Neuronal stem cell (in vitro differentiated cells): ENCODE measurements around the gene IPO13.

Experiments
- DNase-seq: peaks from one replicate; pipeline ENCODE4 v3.0.0-alpha.2; 2013; ENCODE audit warnings: low spot score
- H2AFZ ChIP-seq: one replicate; pipeline ENCODE4 v1.6.1; 2013; ENCODE audit warnings: mild to moderate bottlenecking, low read length, inconsistent platforms
- H2AK5ac ChIP-seq: 2 replicates; pipeline ENCODE4 v1.6.1; 2013; ENCODE audit warnings: low read depth, mild to moderate bottlenecking, inconsistent platforms, low read length, moderate library complexity, mixed read lengths
- H2BK120ac ChIP-seq: 2 replicates; pipeline ENCODE4 v1.6.1; 2013; ENCODE audit warnings: low read depth, mild to moderate bottlenecking, inconsistent platforms, low read length, moderate library complexity, mixed read lengths
- H2BK12ac ChIP-seq: one replicate; pipeline ENCODE4 v1.6.1; 2013; ENCODE audit warnings: low read length, inconsistent platforms
- H2BK15ac ChIP-seq: 2 replicates; pipeline ENCODE4 v1.6.1; 2013; ENCODE audit warnings: mild to moderate bottlenecking, low read length, inconsistent platforms, mixed read lengths
- H2BK5ac ChIP-seq: one replicate; pipeline ENCODE4 v1.6.1; 2013; ENCODE audit warnings: inconsistent platforms, mild to moderate bottlenecking, low read length, moderate library complexity
- H3K14ac ChIP-seq: one replicate; pipeline ENCODE4 v1.6.1; 2013; ENCODE audit warnings: low read length, inconsistent platforms
- H3K18ac ChIP-seq: 2 replicates; pipeline ENCODE4 v1.6.1; 2013; ENCODE audit warnings: low read length, inconsistent platforms
- H3K23ac ChIP-seq: 2 replicates; pipeline ENCODE4 v1.6.1; 2013; ENCODE audit warnings: low read depth, mild to moderate bottlenecking, mixed read lengths, low read length, inconsistent platforms; ENCODE audit not compliant: poor library complexity
- H3K27ac ChIP-seq: replicated peaks from 3 replicates; pipeline ENCODE4 v1.5.1; 2013; ENCODE audit warnings: low read length, inconsistent platforms
- H3K27me3 ChIP-seq, 3 experiments: 2 replicates each; pipeline ENCODE4 v1.6.1; 2013; ENCODE audit warnings: low read length in 3 of 3, mild to moderate bottlenecking in 2 of 3, inconsistent platforms in 1 of 3, low read depth in 1 of 3, mixed read lengths in 1 of 3, moderate library complexity in 1 of 3; ENCODE audit not compliant: control insufficient read depth in 3 of 3, insufficient read depth in 3 of 3
- H3K36me3 ChIP-seq, 2 donors: replicated peaks in 1 of 2; 2 replicates each; pipeline ENCODE4 v1.6.1; 2013; ENCODE audit warnings: low read length in 2 of 2; ENCODE audit not compliant: control insufficient read depth in 2 of 2, insufficient read depth in 2 of 2
- H3K4ac ChIP-seq: 2 replicates; pipeline ENCODE4 v1.6.1; 2013; ENCODE audit warnings: inconsistent platforms, mild to moderate bottlenecking, low read length, moderate library complexity
- H3K4me1 ChIP-seq, 2 donors: 1 replicate in 1 of 2; 2 replicates in 1 of 2; pipeline ENCODE4 v1.6.1; 2013; ENCODE audit warnings: low read length in 2 of 2, low read depth in 1 of 2; ENCODE audit not compliant: control insufficient read depth in 2 of 2, insufficient read depth in 1 of 2
- H3K4me2 ChIP-seq: one replicate; pipeline ENCODE4 v1.6.1; 2013; ENCODE audit warnings: mild to moderate bottlenecking, low read length, inconsistent platforms; ENCODE audit not compliant: insufficient read depth, poor library complexity, severe bottlenecking
- H3K4me3 ChIP-seq, 2 donors: 2 replicates each; pipeline ENCODE4 v1.5.1; 2013; ENCODE audit warnings: low read length in 2 of 2, mild to moderate bottlenecking in 2 of 2, inconsistent platforms in 1 of 2, moderate library complexity in 1 of 2
- H3K79me1 ChIP-seq: one replicate; pipeline ENCODE4 v1.6.1; 2013; ENCODE audit warnings: low read depth, mild to moderate bottlenecking, inconsistent platforms, low read length, moderate library complexity
- H3K9ac ChIP-seq: one replicate; pipeline ENCODE4 v1.6.1; 2013; ENCODE audit warnings: mild to moderate bottlenecking, low read depth, low read length, inconsistent platforms; ENCODE audit not compliant: poor library complexity
- H3K9me3 ChIP-seq, 2 donors: replicated peaks in 1 of 2; 2 replicates each; pipeline versions ENCODE3 to v1.6.1; 2013; ENCODE audit warnings: low read length in 2 of 2, mild to moderate bottlenecking in 2 of 2, inconsistent platforms in 1 of 2, low read depth in 1 of 2, mixed read lengths in 1 of 2, moderate library complexity in 1 of 2; ENCODE audit not compliant: control insufficient read depth in 2 of 2, insufficient read depth in 1 of 2
- H4K8ac ChIP-seq: one replicate; pipeline ENCODE4 v1.6.1; 2013; ENCODE audit warnings: low read depth, mild to moderate bottlenecking, inconsistent platforms, low read length, moderate library complexity
- H4K91ac ChIP-seq: one replicate; pipeline ENCODE4 v1.6.1; 2013; ENCODE audit warnings: low read length, low read depth, mild to moderate bottlenecking, inconsistent platforms; ENCODE audit not compliant: poor library complexity
- WGBS, 2 donors: extraction: QIAGEN DNeasy Blood & Tissue Kit; methylation state at CpG; one replicate each; pipeline ENCODE4 v1.1.7; 2013; ENCODE audit warnings: missing lambda C conversion rate in 2 of 2, mixed read lengths in 1 of 2; ENCODE audit not compliant: insufficient read length in 2 of 2, insufficient replicate concordance in 1 of 2; ENCODE audit errors: extremely low coverage in 2 of 2; 5-methylcytosine and 5-hydroxymethylcytosine counted together

Gene IPO13

GRCh38 chr1:43965316-43965715 is 18.6 kb downstream of the IPO13 start:
- H3K9me3 ChIP-seq, result no peaks in the 10 kb centered on the region
- no peak overlapping the region for H3K4ac ChIP-seq
- H3K27ac ChIP-seq, result no peak overlapping the region
- H3K4me2 ChIP-seq, result no peak overlapping the region
- H4K91ac ChIP-seq, result no peak overlapping the region
- no peak overlapping the region for H2BK5ac ChIP-seq
- H3K23ac ChIP-seq, result no peak overlapping the region
- no peaks in the 10 kb centered on the region for H3K79me1 ChIP-seq
- no peak overlapping the region for H3K14ac ChIP-seq
- no peak overlapping the region for H2AK5ac ChIP-seq
- peaks cover 2 to 3% of the 10 kb centered on the region in 2 donors for H3K4me1 ChIP-seq
- H2BK15ac ChIP-seq, result no peak overlapping the region
- DNase-seq, result no peak
- no peak overlapping the region for H3K4me3 ChIP-seq
- H3K27me3 ChIP-seq, result no peaks in the 10 kb centered on the region
- H4K8ac ChIP-seq, result no peak overlapping the region
- 100% methylated on average over 1 of the region's 3 CpGs; no CpG with 5 or more reads in 1 of the 2 donors for WGBS, 2 donors
- no peak overlapping the region for H3K9ac ChIP-seq
- H2BK120ac ChIP-seq, result no peak overlapping the region
- no peak overlapping the region for H2AFZ ChIP-seq
- H3K36me3 ChIP-seq, result peaks cover 2 to 35% of the 10 kb centered on the region in 2 donors
- H2BK12ac ChIP-seq, result no peak overlapping the region
- H3K18ac ChIP-seq, result no peak overlapping the region

GRCh38 chr1:43968348-43968948 is 21.7 kb downstream of the IPO13 start:
- no peak overlapping the region for H3K27ac ChIP-seq
- H2BK5ac ChIP-seq, result no peak overlapping the region
- no peak overlapping the region for H2BK15ac ChIP-seq
- H3K9me3 ChIP-seq, result no peaks in the 10 kb centered on the region
- no peak overlapping the region for H3K9ac ChIP-seq
- peaks cover 5 to 7% of the 10 kb centered on the region in 2 donors for H3K4me1 ChIP-seq
- no peak overlapping the region for H2AFZ ChIP-seq
- no peaks in the 10 kb centered on the region for H3K79me1 ChIP-seq
- H4K91ac ChIP-seq, result no peak overlapping the region
- WGBS, 2 donors, result no CpG with 5 or more reads among the region's 6 CpGs
- H2BK12ac ChIP-seq, result no peak overlapping the region
- no peaks in the 10 kb centered on the region for H3K27me3 ChIP-seq
- no peak overlapping the region for H4K8ac ChIP-seq
- peaks cover 4 to 36% of the 10 kb centered on the region in 2 donors for H3K36me3 ChIP-seq
- H2AK5ac ChIP-seq, result no peak overlapping the region
- no peak overlapping the region for H3K4ac ChIP-seq
- H3K23ac ChIP-seq, result no peak overlapping the region
- DNase-seq, result no peak
- no peak overlapping the region for H3K4me2 ChIP-seq
- no peak overlapping the region for H3K14ac ChIP-seq
- no peak overlapping the region for H3K18ac ChIP-seq
- H2BK120ac ChIP-seq, result no peak overlapping the region
- H3K4me3 ChIP-seq, result no peak overlapping the region

DNA sequence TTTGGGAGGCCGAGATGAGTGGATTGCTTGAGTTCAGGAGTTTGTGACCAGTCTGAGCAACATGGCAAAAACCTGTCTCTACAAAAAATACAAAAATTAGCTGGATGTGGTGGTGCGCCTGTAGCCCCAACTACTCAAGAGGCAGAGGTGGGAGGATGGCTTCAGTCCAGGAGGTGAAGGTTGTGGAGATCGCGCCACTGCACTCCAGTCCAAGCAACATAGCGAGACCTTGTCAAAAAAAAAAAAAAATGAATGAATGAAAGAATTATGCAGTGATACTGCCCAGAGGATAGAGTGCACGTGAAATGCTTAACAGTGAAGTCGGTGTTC is 22.6 kb downstream of the IPO13 start:
- peaks cover 5 to 7% of the 10 kb centered on the region in 2 donors for H3K4me1 ChIP-seq
- DNase-seq, result no peak
- H3K9me3 ChIP-seq, result no peaks in the 10 kb centered on the region
- no peak overlapping the region for H3K18ac ChIP-seq
- H3K4me3 ChIP-seq, result peak overlapping the region in 1 of 2 donors; percentile 30
- H3K4ac ChIP-seq, result no peak overlapping the region
- no peak overlapping the region for H2BK5ac ChIP-seq
- H3K14ac ChIP-seq, result no peak overlapping the region
- H3K36me3 ChIP-seq, result peaks cover 4 to 36% of the 10 kb centered on the region in 2 donors
- no peak overlapping the region for H4K8ac ChIP-seq
- H2AFZ ChIP-seq, result peak overlapping the region; percentile 86
- H3K4me2 ChIP-seq, result peak overlapping the region; percentile 50
- no peak overlapping the region for H3K27ac ChIP-seq
- H3K23ac ChIP-seq, result no peak overlapping the region
- H2AK5ac ChIP-seq, result no peak overlapping the region
- H2BK12ac ChIP-seq, result no peak overlapping the region
- H4K91ac ChIP-seq, result no peak overlapping the region
- H2BK120ac ChIP-seq, result no peak overlapping the region
- H3K79me1 ChIP-seq, result no peaks in the 10 kb centered on the region
- no CpG with 5 or more reads among the region's 7 CpGs for WGBS, 2 donors
- no peaks in the 10 kb centered on the region for H3K27me3 ChIP-seq
- peak overlapping the region; percentile 25 for H3K9ac ChIP-seq
- no peak overlapping the region for H2BK15ac ChIP-seq

DNA sequence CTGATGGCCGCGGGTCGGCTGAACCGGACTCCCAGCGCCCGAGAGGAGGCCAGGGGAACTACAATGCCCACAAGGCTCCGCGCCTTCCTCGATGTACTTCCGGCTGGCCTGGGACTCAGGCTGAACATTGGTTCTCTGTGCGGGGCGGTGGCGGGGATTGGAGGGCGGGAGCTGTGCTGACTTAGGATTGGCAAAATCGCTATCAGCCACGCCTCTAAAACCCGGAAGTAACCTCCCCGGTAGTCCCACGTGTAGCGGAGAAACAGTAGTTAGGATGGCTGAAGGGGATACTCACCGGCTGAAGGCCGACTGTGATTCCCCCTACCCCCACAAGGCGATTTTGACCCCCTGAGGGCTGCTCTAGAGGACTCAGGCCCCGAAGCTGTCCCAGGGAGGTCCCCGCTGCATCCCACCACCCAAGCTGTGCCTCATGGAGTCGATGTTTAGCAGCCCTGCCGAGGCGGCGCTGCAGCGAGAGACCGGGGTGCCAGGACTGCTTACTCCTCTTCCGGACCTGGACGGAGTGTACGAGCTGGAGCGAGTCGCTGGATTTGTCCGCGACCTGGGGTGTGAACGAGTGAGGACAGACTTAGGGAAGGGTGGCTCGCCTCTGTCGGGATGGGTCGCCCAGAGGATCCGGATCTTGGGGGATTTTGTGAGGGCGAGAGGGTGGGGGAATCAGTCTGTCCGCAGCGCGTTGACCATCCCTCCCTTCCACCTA is 23.2 kb downstream of the IPO13 start, which contains the start of gene DPH2:
TSS of gene DPH2 (plus strand) at position 265 of the 721 bp plus-strand sequence. CDS start at position 431, 166 bp downstream.
- Histone ChIP-seq H3K23ac (peak within 1 kb of the TSS; percentile 87), H3K14ac (no peak within 1 kb of the TSS), H2BK120ac (no peak within 1 kb of the TSS), H3K4me1 (peaks cover 5 to 7% of the 10 kb centered on the region in 2 donors), H3K27ac (no peak within 1 kb of the TSS), H3K79me1 (no peaks in the 10 kb centered on the region), H2BK15ac (no peak within 1 kb of the TSS), H3K4me3 (peak within 1 kb of the TSS; percentile 92), H3K27me3 (no peaks in the 10 kb centered on the region), H3K9ac (peak within 1 kb of the TSS; percentile 71), H2BK5ac (no peak within 1 kb of the TSS), H4K8ac (no peak within 1 kb of the TSS), H3K9me3 (no peaks in the 10 kb centered on the region), H2AFZ (peak within 1 kb of the TSS; percentile 93), H3K4me2 (peak within 1 kb of the TSS; percentile 86), H3K18ac (no peak within 1 kb of the TSS), H2AK5ac (no peak within 1 kb of the TSS), H3K4ac (no peak within 1 kb of the TSS), H2BK12ac (no peak within 1 kb of the TSS), H4K91ac (no peak within 1 kb of the TSS), H3K36me3 (peaks cover 4 to 31% of the 10 kb centered on the region in 2 donors)
- WGBS, 2 donors, result no CpG with 5 or more reads among the region's 47 CpGs
- DNase-seq, result peak; percentile 90
